ENCODE data around the gene CRISP2.

DNA sequence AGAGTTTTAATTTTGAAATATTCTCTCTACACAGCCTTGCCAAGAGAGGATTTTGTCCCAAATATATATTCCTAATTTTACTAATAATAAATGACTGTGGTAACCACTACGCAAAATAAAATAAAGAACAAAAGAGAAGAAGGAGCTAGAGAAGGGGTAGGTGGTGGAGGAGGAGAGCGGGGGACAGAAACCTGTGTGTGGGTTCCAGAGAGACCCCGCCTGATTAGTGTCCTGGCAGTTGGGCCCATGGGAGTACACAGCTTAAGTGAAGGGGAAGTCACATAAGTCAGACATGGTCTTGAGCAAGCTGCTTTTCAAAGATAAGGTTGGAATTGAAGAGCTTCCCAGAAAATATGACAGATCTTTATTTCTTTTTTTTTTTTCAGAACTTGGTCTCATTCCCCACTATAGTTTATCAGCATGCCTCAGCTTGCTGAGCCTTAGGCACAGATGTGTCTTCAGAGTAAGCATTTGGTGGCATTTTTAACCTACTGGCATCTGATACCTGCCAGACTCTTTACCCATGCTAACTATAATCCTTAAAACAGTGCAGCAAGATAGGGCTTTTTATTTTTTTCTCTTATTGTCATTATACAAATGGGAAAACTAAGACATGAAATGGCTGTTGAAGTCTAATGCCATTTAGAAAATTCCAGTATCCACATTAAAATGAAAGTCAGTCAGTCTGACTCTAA, 67.1 kb downstream of the CRISP2 start:
- TF ChIP-seq, protein P1, sequence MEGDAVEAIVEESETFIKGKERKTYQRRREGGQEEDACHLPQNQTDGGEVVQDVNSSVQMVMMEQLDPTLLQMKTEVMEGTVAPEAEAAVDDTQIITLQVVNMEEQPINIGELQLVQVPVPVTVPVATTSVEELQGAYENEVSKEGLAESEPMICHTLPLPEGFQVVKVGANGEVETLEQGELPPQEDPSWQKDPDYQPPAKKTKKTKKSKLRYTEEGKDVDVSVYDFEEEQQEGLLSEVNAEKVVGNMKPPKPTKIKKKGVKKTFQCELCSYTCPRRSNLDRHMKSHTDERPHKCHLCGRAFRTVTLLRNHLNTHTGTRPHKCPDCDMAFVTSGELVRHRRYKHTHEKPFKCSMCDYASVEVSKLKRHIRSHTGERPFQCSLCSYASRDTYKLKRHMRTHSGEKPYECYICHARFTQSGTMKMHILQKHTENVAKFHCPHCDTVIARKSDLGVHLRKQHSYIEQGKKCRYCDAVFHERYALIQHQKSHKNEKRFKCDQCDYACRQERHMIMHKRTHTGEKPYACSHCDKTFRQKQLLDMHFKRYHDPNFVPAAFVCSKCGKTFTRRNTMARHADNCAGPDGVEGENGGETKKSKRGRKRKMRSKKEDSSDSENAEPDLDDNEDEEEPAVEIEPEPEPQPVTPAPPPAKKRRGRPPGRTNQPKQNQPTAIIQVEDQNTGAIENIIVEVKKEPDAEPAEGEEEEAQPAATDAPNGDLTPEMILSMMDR (IDR thresholded peaks at IDR 0.05): no peak
- TF ChIP-seq POLR2A (IDR thresholded peaks at IDR 0.05): no peak
